AG04450 (cell line): ENCODE data around the gene CERK. TPM values are rescaled to one million over a fixed set of nuclear protein-coding genes. Genes with fewer than 3 reads are reported as not detected.

ENCODE experiments used
- CTCF ChIA-PET: fragments of 300-600, 350-600 bp; formaldehyde crosslinking; extraction: SDS; loops from one replicate; lab custom pipeline; 2022; ENCODE audit warnings: antibody characterized with exemption, inconsistent platforms; lab: Charles Lee
- POLR2A ChIA-PET: fragments of 350-600 bp; formaldehyde crosslinking; extraction: SDS; loops from one replicate; lab custom pipeline; 2021; ENCODE audit warnings: antibody characterized with exemption, inconsistent platforms; lab: Yijun Ruan, JAX
- DNase-seq: peaks from one replicate; pipeline ENCODE4 v3.0.0-alpha.2; 2011; ENCODE audit warnings: low read depth, low spot score
- H3K27ac ChIP-seq: one replicate; pipeline ENCODE4 v1.5.1; 2012; ENCODE audit warnings: low read depth, low read length, control low read depth
- H3K27me3 ChIP-seq: one replicate; pipeline ENCODE4 v1.6.0; 2012; ENCODE audit warnings: low read length; ENCODE audit not compliant: control insufficient read depth, insufficient read depth
- H3K4me3 ChIP-seq: 2 replicates; pipeline ENCODE4 v1.5.1; 2011; ENCODE audit warnings: mild to moderate bottlenecking, low read depth, low read length, control low read depth
- H3K9me3 ChIP-seq: 2 replicates; pipeline ENCODE4 v1.5.1; 2012; ENCODE audit warnings: low read length; ENCODE audit not compliant: control insufficient read depth, insufficient read depth
- CTCF ChIP-seq: IDR thresholded peaks from 2 replicates; pipeline ENCODE4 v1.5.1; 2011; ENCODE audit warnings: low read depth, low read length, control low read depth, inconsistent platforms
- polyA plus RNA-seq: library from polyadenylated mRNA; depleted of rRNA; stranded (reverse); fragments of >200 nt; gene quantifications from 2 replicates; pipeline ENCODE4 v1.2.3, GENCODE V29; 2011

CERK gene
- polyA plus RNA-seq, 1 experiment = 29.0 TPM

- Histone ChIP-seq H3K27me3 (no peaks in the 10 kb centered on the region), H3K9me3 (no peaks in the 10 kb centered on the region), H3K27ac (no peak overlapping the region), H3K4me3 (no peak overlapping the region)
- POLR2A ChIA-PET = no interaction called here
- no peak for DNase-seq
- CTCF ChIA-PET = no interaction called here
- no peak for TF ChIP-seq CTCF
Measured at GRCh38 chr22:46779651-46780050, 41.6 kb upstream of the CERK start.

GRCh38 chr22:46779023-46779422 lies 41.0 kb upstream of the CERK start:
- no peak overlapping the region for H3K4me3 ChIP-seq
- DNase-seq = no peak
- ChIA-PET POLR2A (no interaction called here), CTCF (interaction anchor here (1.0 kb wide), 1 partner anchor 20 kb away, joined by 4 read pairs; no protein-coding TSS in a partner anchor)
- no peaks in the 10 kb centered on the region for H3K27me3 ChIP-seq
- no peaks in the 10 kb centered on the region for H3K9me3 ChIP-seq
- H3K27ac ChIP-seq = no peak overlapping the region
- no peak for TF ChIP-seq CTCF

GRCh38 chr22:46777609-46777970 lies 39.5 kb upstream of the CERK start:
- no peak overlapping the region for H3K4me3 ChIP-seq
- TF ChIP-seq CTCF = no peak
- H3K27ac ChIP-seq = no peak overlapping the region
- no peaks in the 10 kb centered on the region for H3K9me3 ChIP-seq
- H3K27me3 ChIP-seq = no peaks in the 10 kb centered on the region
- POLR2A ChIA-PET = no interaction called here
- CTCF ChIA-PET = interaction anchor here (0.7 to 0.9 kb wide), 2 partner anchors 26 to 150 kb away, joined by 3 to 6 read pairs; no protein-coding TSS in a partner anchor
- DNase-seq = no peak

GRCh38 chr22:46776876-46777608 lies 39.0 kb upstream of the CERK start:
- CTCF ChIA-PET = interaction anchor here (0.5 to 1.1 kb wide), 3 partner anchors 20 to 151 kb away, joined by 3 read pairs; no protein-coding TSS in a partner anchor
- no peak overlapping the region for H3K4me3 ChIP-seq

More at GRCh38 chr22:46776876-46777608, 39.0 kb upstream of the CERK start:
- TF ChIP-seq CTCF = no peak
- no peak overlapping the region for H3K27ac ChIP-seq
- no peaks in the 10 kb centered on the region for H3K9me3 ChIP-seq
- POLR2A ChIA-PET = no interaction called here
- no peak for DNase-seq
- no peaks in the 10 kb centered on the region for H3K27me3 ChIP-seq
